ENCODE results near the gene CHRNE.

CHRNE gene

DNA sequence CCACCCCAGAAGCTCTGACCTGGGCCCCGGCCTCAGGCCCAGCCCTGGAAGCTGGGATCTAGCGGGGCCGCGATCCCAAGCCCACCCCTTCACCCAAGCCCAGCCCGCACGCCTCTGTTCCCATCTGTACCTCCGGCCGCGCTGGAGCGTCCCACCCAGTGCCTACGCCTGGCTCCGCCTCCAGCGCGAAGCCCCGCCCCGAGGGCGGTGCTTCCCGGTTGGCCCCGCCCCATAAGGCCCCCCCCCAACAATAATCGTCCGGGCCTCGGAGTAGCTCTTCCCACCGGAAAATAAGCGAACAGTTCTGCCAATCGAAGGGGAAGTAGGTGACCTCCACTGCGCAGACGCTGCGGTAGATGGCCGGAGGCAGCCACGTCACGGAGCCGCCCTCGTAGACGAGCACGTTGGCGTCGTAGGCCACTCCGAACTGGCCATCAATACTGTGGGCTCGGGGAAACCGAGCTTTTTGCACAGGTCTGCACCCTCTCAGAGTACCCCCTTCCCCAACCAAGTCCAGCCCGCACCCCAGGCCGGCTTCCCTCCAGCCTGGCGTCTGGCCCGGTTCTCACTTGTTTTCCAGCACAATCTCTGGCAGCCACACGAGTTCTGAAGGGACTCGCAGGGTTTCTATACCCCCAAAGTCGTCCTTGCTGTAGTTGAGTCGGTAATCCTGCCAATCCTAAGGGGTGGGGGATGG, 1.1 kb downstream of the CHRNE start:
- TF ChIP-seq, protein P1, sequence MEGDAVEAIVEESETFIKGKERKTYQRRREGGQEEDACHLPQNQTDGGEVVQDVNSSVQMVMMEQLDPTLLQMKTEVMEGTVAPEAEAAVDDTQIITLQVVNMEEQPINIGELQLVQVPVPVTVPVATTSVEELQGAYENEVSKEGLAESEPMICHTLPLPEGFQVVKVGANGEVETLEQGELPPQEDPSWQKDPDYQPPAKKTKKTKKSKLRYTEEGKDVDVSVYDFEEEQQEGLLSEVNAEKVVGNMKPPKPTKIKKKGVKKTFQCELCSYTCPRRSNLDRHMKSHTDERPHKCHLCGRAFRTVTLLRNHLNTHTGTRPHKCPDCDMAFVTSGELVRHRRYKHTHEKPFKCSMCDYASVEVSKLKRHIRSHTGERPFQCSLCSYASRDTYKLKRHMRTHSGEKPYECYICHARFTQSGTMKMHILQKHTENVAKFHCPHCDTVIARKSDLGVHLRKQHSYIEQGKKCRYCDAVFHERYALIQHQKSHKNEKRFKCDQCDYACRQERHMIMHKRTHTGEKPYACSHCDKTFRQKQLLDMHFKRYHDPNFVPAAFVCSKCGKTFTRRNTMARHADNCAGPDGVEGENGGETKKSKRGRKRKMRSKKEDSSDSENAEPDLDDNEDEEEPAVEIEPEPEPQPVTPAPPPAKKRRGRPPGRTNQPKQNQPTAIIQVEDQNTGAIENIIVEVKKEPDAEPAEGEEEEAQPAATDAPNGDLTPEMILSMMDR (conservative IDR thresholded peaks at IDR 0.05; ENCODE audit: low read depth, low read length), result no peak
- DNase-seq (ENCODE audit: low read depth), result no peak
- H3K4me3 ChIP-seq (ENCODE audit: low read length), result no peak overlapping the region

DNA sequence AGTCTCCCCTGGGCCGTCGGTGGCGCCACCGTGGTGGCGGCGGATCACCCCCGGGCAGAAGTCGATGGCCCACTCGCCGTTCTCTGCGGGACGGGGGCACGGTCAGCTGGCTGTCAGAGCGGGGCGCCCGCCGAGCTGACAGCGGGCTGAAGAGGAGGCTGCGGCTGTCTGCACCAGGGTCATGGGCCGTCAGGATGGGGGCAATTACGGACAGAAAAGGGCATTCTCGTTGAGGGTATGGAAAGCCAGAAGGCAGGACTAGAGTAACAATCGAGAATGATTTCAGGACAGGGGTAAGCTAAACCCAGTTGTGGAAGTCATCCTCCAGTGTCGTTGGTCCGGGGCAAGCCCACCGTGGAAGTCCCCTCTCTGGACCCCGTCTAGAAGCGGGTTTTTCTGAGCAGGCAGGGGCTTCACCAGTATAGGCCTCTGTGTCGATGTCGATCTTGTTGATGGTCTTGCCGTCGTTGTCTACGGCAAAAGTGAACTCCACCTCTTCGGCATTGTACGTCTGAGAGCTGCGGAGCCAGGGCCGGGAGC, 1.7 kb downstream of the CHRNE start:
- no peak overlapping the region for H3K4me3 ChIP-seq (ENCODE audit: low read length)
- DNase-seq (ENCODE audit: low read depth), result no peak
- TF ChIP-seq, protein P1 (conservative IDR thresholded peaks at IDR 0.05; ENCODE audit: low read depth, low read length), result no peak

DNA sequence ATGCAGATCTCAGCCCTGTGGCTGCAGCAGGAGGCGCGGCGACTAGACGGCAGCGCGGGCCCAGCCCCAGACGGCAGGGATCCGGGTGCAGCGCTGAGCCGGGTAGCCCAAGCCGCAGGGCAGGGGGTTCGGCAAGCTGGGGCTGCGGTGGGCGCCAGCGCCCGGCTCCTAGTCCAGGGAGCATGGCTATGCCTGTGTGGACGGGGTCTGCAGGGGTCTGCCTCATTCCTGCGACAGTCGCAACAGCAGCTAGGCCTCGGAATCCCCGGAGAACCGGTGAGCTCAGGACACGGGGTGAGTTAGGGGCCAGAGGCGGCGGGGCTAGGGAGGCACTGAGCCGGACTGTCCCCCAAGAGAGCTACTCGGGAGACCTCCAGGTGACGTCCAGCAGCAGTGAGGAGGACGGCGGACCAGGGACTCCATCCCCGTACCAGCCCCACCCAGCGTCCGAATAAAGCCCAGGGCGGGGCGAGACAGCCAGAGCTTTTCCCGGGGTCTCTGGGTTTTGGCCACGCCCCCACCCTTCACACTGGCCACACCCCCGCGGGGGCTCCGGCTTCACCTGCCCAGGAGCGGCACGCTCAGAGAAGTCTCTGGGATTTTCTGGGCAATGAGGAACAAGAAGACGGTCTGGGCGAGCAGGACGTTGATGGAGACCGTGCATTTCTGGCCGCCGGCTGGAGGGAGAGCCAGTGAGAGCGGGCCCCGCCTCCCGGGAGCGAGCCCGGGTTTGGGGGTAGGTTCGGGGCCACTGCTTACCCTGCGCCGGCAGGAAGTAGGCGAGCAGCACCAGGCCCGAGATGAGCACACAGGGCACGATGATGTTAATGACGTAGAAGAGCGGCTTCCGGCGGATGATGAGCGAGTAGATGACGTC, 2.4 kb downstream of the CHRNE start:
- TF ChIP-seq, protein P1 (conservative IDR thresholded peaks at IDR 0.05; ENCODE audit: low read depth, low read length), result no peak
- DNase-seq (ENCODE audit: low read depth), result no peak
- peak overlapping the region; percentile 12 for H3K4me3 ChIP-seq (ENCODE audit: low read length)

DNA sequence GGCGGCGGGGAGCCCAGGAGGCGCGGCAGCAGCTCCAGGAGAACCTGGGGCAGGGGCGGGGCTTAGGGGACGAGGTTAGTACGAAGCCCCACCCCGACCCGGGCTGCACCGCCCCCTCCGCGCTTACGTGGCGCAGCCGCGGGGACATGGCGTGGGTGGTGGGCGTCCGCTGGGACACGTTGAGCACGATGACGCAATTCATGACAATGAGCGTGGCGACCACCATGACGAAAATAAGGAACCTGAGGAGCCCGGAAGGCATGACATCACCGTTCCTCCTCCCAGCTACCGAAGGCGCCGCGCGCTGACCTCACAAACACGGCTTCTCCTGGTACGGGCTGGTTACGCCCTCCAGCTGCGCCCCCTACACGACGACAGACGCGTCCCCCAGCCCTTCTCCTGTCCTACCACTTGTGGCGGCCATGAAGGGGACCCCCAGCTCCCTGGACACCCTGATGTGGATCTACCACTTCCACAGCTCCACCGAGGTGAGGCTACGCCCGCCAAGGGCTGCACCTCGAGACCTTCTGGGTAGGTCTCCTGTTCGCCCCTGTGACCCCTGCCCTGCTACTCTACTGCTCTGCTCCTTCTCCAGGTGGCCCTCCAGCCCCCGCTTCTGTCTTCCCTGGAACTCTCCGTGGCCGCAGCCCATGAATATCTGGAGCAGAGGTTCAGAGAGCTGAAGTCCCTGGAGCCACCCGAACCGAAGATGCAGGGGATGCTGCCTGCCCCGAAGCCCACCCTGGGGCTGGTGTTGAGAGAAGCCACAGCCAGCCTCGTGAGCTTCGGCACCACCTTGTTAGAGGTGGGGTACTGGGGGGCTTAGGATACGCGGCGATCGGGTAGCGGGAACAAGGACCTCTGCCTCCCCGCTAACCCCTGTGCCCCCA, 3.3 kb downstream of the CHRNE start, which contains the start of gene C17orf107:
C17orf107 (plus strand) TSS at position 196 of the 890 bp plus-strand sequence; CDS start at position 423, 227 bp downstream.
- H3K4me3 ChIP-seq (ENCODE audit: low read length), result peak within 1 kb of the TSS; percentile 60
- TF ChIP-seq, protein P1 (conservative IDR thresholded peaks at IDR 0.05; ENCODE audit: low read depth, low read length), result no peak
- no peak for DNase-seq (ENCODE audit: low read depth)

DNA sequence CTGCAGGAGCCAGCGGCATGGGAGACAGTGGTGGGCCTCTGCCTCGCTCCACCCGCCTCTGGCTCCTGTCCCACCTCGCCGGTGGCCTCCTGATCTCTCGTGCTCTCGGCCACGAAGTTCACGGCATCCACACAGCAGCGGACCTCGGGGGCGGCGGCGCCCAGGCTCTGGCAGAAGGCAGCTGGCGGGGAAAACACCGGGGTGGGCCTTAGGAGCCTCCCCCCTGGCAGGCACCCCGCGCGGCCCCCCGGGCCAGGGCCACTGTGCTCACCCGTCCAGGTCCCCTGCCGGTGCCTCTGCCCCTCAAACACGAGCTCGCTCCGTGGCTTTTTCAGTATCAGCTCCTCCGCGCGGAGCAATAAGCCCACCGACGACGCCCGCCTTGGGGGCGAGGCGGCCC, 4.0 kb downstream of the CHRNE start:
- peak overlapping the region; percentile 20 for H3K4me3 ChIP-seq (ENCODE audit: low read length)
- DNase-seq (ENCODE audit: low read depth), result no peak
- TF ChIP-seq, protein P1 (conservative IDR thresholded peaks at IDR 0.05; ENCODE audit: low read depth, low read length), result no peak

DNA sequence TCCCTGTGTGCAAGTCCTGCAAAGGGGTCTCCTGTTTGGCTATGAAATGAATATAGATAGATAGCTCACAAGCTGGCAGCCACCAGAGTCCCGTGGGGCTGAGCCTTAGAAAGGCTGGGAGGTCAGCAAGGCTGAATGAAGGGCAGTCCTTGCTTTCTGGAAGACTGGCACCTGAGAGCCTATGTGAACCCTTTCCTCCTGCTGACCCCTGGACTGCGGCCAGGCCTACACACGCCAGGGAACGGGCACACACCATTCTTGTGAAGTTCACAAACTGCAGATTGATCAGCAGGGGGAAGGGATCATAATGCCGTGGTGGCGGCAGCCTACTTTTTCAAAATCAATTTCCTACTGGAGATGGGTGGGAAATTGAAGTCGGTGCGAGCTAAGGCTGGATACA, 4.5 kb downstream of the CHRNE start:
- no peak for DNase-seq (ENCODE audit: low read depth)
- H3K4me3 ChIP-seq (ENCODE audit: low read length), result no peak overlapping the region
- TF ChIP-seq, protein P1 (conservative IDR thresholded peaks at IDR 0.05; ENCODE audit: low read depth, low read length), result no peak
